ENCODE data around the gene CYFIP2. TPM values are rescaled to one million over a fixed set of nuclear protein-coding genes. Genes with fewer than 3 reads are reported as not detected.
A peak's percentile ranks its signal among the peaks of the same experiment; 100 is the strongest.

Gene CYFIP2
- total RNA-seq, 1 experiment from 2014 or later = 45.1 TPM

DNA sequence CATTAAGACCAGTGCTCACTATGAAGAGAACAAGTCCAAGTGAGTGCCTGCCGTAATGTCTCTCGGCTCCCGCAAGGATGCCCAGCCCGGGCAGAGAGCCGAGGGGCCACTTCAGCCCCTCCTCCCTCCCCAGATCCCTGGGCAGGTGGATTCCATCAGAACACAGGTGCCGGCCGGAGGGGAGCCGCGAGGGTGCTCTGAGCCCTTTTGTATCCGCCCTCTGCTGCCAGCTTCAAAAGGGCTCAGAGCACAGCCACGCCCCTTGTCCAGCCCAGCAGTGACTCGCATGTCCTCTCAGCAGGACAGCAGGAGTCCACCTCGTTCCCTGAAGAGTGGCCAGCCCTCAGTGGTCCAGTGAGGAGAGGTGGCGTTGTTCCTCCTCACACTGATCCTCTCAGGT lies 43.9 kb downstream of the CYFIP2 start:
- TF ChIP-seq, protein P1, sequence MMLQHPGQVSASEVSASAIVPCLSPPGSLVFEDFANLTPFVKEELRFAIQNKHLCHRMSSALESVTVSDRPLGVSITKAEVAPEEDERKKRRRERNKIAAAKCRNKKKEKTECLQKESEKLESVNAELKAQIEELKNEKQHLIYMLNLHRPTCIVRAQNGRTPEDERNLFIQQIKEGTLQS (IDR thresholded peaks at IDR 0.05) = no peak
- TF ChIP-seq CEBPB (IDR thresholded peaks at IDR 0.05; ENCODE audit: low read depth) = no peak
- no peak for TF ChIP-seq TCF7L2 (IDR thresholded peaks at IDR 0.05; ENCODE audit: borderline replicate concordance, extremely low read depth, insufficient read depth, insufficient read length)
- TF ChIP-seq YY1 (IDR thresholded peaks at IDR 0.05; ENCODE audit: extremely low read depth, insufficient replicate concordance, low read depth, low read length) = no peak
- no peak for TF ChIP-seq POLR2AphosphoS5 (IDR thresholded peaks at IDR 0.05; ENCODE audit: low read depth, low read length)
- TF ChIP-seq CBX3 (IDR thresholded peaks at IDR 0.05; ENCODE audit: low read depth) = no peak
- TF ChIP-seq EGR1 (IDR thresholded peaks at IDR 0.05; ENCODE audit: low read depth) = no peak
- TF ChIP-seq, protein P2, sequence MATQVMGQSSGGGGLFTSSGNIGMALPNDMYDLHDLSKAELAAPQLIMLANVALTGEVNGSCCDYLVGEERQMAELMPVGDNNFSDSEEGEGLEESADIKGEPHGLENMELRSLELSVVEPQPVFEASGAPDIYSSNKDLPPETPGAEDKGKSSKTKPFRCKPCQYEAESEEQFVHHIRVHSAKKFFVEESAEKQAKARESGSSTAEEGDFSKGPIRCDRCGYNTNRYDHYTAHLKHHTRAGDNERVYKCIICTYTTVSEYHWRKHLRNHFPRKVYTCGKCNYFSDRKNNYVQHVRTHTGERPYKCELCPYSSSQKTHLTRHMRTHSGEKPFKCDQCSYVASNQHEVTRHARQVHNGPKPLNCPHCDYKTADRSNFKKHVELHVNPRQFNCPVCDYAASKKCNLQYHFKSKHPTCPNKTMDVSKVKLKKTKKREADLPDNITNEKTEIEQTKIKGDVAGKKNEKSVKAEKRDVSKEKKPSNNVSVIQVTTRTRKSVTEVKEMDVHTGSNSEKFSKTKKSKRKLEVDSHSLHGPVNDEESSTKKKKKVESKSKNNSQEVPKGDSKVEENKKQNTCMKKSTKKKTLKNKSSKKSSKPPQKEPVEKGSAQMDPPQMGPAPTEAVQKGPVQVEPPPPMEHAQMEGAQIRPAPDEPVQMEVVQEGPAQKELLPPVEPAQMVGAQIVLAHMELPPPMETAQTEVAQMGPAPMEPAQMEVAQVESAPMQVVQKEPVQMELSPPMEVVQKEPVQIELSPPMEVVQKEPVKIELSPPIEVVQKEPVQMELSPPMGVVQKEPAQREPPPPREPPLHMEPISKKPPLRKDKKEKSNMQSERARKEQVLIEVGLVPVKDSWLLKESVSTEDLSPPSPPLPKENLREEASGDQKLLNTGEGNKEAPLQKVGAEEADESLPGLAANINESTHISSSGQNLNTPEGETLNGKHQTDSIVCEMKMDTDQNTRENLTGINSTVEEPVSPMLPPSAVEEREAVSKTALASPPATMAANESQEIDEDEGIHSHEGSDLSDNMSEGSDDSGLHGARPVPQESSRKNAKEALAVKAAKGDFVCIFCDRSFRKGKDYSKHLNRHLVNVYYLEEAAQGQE (IDR thresholded peaks at IDR 0.05; ENCODE audit: low read depth) = no peak
- TF ChIP-seq EZH2phosphoT487 (IDR thresholded peaks at IDR 0.05; ENCODE audit: borderline replicate concordance) = no peak
- no peak for TF ChIP-seq EZH2 (IDR thresholded peaks at IDR 0.05)
- no peak for TF ChIP-seq SRF (IDR thresholded peaks at IDR 0.05; ENCODE audit: low read depth)
- TF ChIP-seq ZFX (IDR thresholded peaks at IDR 0.05) = no peak
- no peak for TF ChIP-seq JUND (IDR thresholded peaks at IDR 0.05)
- TF ChIP-seq, protein P3, sequence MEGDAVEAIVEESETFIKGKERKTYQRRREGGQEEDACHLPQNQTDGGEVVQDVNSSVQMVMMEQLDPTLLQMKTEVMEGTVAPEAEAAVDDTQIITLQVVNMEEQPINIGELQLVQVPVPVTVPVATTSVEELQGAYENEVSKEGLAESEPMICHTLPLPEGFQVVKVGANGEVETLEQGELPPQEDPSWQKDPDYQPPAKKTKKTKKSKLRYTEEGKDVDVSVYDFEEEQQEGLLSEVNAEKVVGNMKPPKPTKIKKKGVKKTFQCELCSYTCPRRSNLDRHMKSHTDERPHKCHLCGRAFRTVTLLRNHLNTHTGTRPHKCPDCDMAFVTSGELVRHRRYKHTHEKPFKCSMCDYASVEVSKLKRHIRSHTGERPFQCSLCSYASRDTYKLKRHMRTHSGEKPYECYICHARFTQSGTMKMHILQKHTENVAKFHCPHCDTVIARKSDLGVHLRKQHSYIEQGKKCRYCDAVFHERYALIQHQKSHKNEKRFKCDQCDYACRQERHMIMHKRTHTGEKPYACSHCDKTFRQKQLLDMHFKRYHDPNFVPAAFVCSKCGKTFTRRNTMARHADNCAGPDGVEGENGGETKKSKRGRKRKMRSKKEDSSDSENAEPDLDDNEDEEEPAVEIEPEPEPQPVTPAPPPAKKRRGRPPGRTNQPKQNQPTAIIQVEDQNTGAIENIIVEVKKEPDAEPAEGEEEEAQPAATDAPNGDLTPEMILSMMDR (IDR thresholded peaks at IDR 0.05 in 2 of 3, conservative IDR thresholded peaks at IDR 0.05 in 1 of 3; ENCODE audit: borderline replicate concordance in 1 of 3, insufficient read depth in 1 of 3, low read depth in 2 of 3, low read length in 2 of 3) = no peak
- TF ChIP-seq FOSL1 (IDR thresholded peaks at IDR 0.05; ENCODE audit: low read depth) = no peak
- TF ChIP-seq RAD21 (IDR thresholded peaks at IDR 0.05; ENCODE audit: low read depth) = no peak
- Histone ChIP-seq H3K4me3 (replicated peaks in 1 of 2; ENCODE audit: low read depth in 1 of 2, low read length in 2 of 2) (no peak overlapping the region), H3K9me2 (ENCODE audit: insufficient read depth) (no peaks in the 10 kb centered on the region), H3K36me3 (ENCODE audit: control insufficient read depth in 1 of 2, insufficient read depth in 2 of 2, low read length in 2 of 2) (no peaks in the 10 kb centered on the region), H3K4me1 (ENCODE audit: control insufficient read depth in 1 of 2, insufficient read depth in 2 of 2, low read length in 2 of 2) (peaks cover 0 to 7% of the 10 kb centered on the region in 2 experiments; a peak in 1 of 4 replicates), H4K20me1 (ENCODE audit: insufficient read depth) (no peaks in the 10 kb centered on the region), H3K9ac (ENCODE audit: low read length) (no peak overlapping the region), H3K27me3 (ENCODE audit: insufficient read depth, low read length) (no peaks in the 10 kb centered on the region), H2AFZ (ENCODE audit: low read depth, low read length, poor library complexity, severe bottlenecking) (no peak overlapping the region), H3K79me2 (ENCODE audit: insufficient read depth, low read length) (no peaks in the 10 kb centered on the region), H3K9me3 (ENCODE audit: control insufficient read depth in 1 of 2, insufficient read depth in 1 of 2, low read depth in 1 of 2, low read length in 2 of 2) (no peaks in the 10 kb centered on the region), H3K27ac (ENCODE audit: low read depth, low read length) (no peak overlapping the region), H3K4me2 (ENCODE audit: low read length) (no peak overlapping the region)
- no peak for DNase-seq (ENCODE audit: low read depth, low spot score)
- no TSS peak for BruUV-seq (replicated peaks)
- ChIA-PET POLR2A (no interaction called here), CTCF (no interaction called here), RAD21 (ENCODE audit: low non-redundant PET in 1 of 2, low total read pairs in 2 of 2, uncharacterized antibody in 2 of 2, unreplicated experiment in 2 of 2) (no interaction called here)
- intact Hi-C loops (cut with micrococcal nuclease) = no loop called here
- ATAC-seq = peak; percentile 49; the same call in 1 of the 2 replicates

Data from HCT116 (cell line).